ENCODE results near the gene PTPN21.

PTPN21 gene

GRCh38 chr14:88439088-88439487, 115.7 kb downstream of the PTPN21 start:
- Histone ChIP-seq H3K36me3 (ENCODE audit: insufficient read depth, low read depth, low read length) (no peaks in the 10 kb centered on the region), H3K4me1 (ENCODE audit: insufficient read depth, low read length) (no peaks in the 10 kb centered on the region), H3K9ac (ENCODE audit: low read depth, low read length) (no peak overlapping the region), H3K27ac (ENCODE audit: low read length) (no peak overlapping the region), H3K9me3 (ENCODE audit: insufficient read depth, low read depth, low read length) (no peaks in the 10 kb centered on the region), H3K27me3 (ENCODE audit: insufficient read depth, low read length) (no peaks in the 10 kb centered on the region), H3K4me3 (ENCODE audit: low read length) (no peak overlapping the region)

GRCh38 chr14:88437658-88438057, 117.1 kb downstream of the PTPN21 start:
- Histone ChIP-seq H3K9ac (ENCODE audit: low read depth, low read length) (no peak overlapping the region), H3K4me3 (ENCODE audit: low read length) (no peak overlapping the region), H3K4me1 (ENCODE audit: insufficient read depth, low read length) (no peaks in the 10 kb centered on the region), H3K36me3 (ENCODE audit: insufficient read depth, low read depth, low read length) (no peaks in the 10 kb centered on the region), H3K27me3 (ENCODE audit: insufficient read depth, low read length) (no peaks in the 10 kb centered on the region), H3K27ac (ENCODE audit: low read length) (no peak overlapping the region), H3K9me3 (ENCODE audit: insufficient read depth, low read depth, low read length) (no peaks in the 10 kb centered on the region)

GRCh38 chr14:88430976-88431375, 123.8 kb downstream of the PTPN21 start:
- H3K27ac ChIP-seq (ENCODE audit: low read length): no peak overlapping the region
- no peaks in the 10 kb centered on the region for H3K36me3 ChIP-seq (ENCODE audit: insufficient read depth, low read depth, low read length)
- H3K9ac ChIP-seq (ENCODE audit: low read depth, low read length): no peak overlapping the region
- no peaks in the 10 kb centered on the region for H3K27me3 ChIP-seq (ENCODE audit: insufficient read depth, low read length)
- no peaks in the 10 kb centered on the region; the same call in 1 of the 2 replicates for H3K4me1 ChIP-seq (ENCODE audit: insufficient read depth, low read length)
- no peaks in the 10 kb centered on the region for H3K9me3 ChIP-seq (ENCODE audit: insufficient read depth, low read depth, low read length)
- H3K4me3 ChIP-seq (ENCODE audit: low read length): no peak overlapping the region

- no peaks in the 10 kb centered on the region for H3K9me3 ChIP-seq (ENCODE audit: insufficient read depth, low read depth, low read length)
- H3K9ac ChIP-seq (ENCODE audit: low read depth, low read length): no peak overlapping the region
- H3K4me1 ChIP-seq (ENCODE audit: insufficient read depth, low read length): no peaks in the 10 kb centered on the region; the same call in 1 of the 2 replicates
- no peaks in the 10 kb centered on the region for H3K36me3 ChIP-seq (ENCODE audit: insufficient read depth, low read depth, low read length)
- H3K27me3 ChIP-seq (ENCODE audit: insufficient read depth, low read length): no peaks in the 10 kb centered on the region
- H3K4me3 ChIP-seq (ENCODE audit: low read length): no peak overlapping the region
- H3K27ac ChIP-seq (ENCODE audit: low read length): no peak overlapping the region
Measured at GRCh38 chr14:88426271-88426670, 128.5 kb downstream of the PTPN21 start.

GRCh38 chr14:88424573-88424972, 130.2 kb downstream of the PTPN21 start:
- no peaks in the 10 kb centered on the region for H3K9me3 ChIP-seq (ENCODE audit: insufficient read depth, low read depth, low read length)

GRCh38 chr14:88422919-88423650, 131.7 kb downstream of the PTPN21 start:
- Histone ChIP-seq H3K36me3 (ENCODE audit: insufficient read depth, low read depth, low read length) (no peaks in the 10 kb centered on the region), H3K9ac (ENCODE audit: low read depth, low read length) (no peak overlapping the region), H3K4me1 (ENCODE audit: insufficient read depth, low read length) (no peaks in the 10 kb centered on the region; the same call in 1 of the 2 replicates), H3K4me3 (ENCODE audit: low read length) (no peak overlapping the region), H3K9me3 (ENCODE audit: insufficient read depth, low read depth, low read length) (peaks cover 3% of the 10 kb centered on the region; the same call in 1 of the 2 replicates), H3K27ac (ENCODE audit: low read length) (no peak overlapping the region), H3K27me3 (ENCODE audit: insufficient read depth, low read length) (no peaks in the 10 kb centered on the region)

More at GRCh38 chr14:88424573-88424972, 130.2 kb downstream of the PTPN21 start:
- Histone ChIP-seq H3K4me3 (ENCODE audit: low read length) (no peak overlapping the region), H3K27me3 (ENCODE audit: insufficient read depth, low read length) (no peaks in the 10 kb centered on the region), H3K9ac (ENCODE audit: low read depth, low read length) (no peak overlapping the region), H3K36me3 (ENCODE audit: insufficient read depth, low read depth, low read length) (no peaks in the 10 kb centered on the region), H3K4me1 (ENCODE audit: insufficient read depth, low read length) (no peaks in the 10 kb centered on the region; the same call in 1 of the 2 replicates), H3K27ac (ENCODE audit: low read length) (no peak overlapping the region)

- no peaks in the 10 kb centered on the region for H3K27me3 ChIP-seq (ENCODE audit: insufficient read depth, low read length)
- H3K4me3 ChIP-seq (ENCODE audit: low read length): no peak overlapping the region
- no peak overlapping the region for H3K9ac ChIP-seq (ENCODE audit: low read depth, low read length)
- peaks cover 10% of the 10 kb centered on the region; the same call in 1 of the 2 replicates for H3K9me3 ChIP-seq (ENCODE audit: insufficient read depth, low read depth, low read length)
- no peaks in the 10 kb centered on the region for H3K36me3 ChIP-seq (ENCODE audit: insufficient read depth, low read depth, low read length)
- no peaks in the 10 kb centered on the region; the same call in 1 of the 2 replicates for H3K4me1 ChIP-seq (ENCODE audit: insufficient read depth, low read length)
- no peak overlapping the region for H3K27ac ChIP-seq (ENCODE audit: low read length)
Measured at GRCh38 chr14:88422047-88422446, 132.8 kb downstream of the PTPN21 start.

GRCh38 chr14:88421286-88421685, 133.5 kb downstream of the PTPN21 start:
- Histone ChIP-seq H3K36me3 (ENCODE audit: insufficient read depth, low read depth, low read length) (no peaks in the 10 kb centered on the region), H3K4me3 (ENCODE audit: low read length) (no peak overlapping the region), H3K9ac (ENCODE audit: low read depth, low read length) (no peak overlapping the region), H3K27ac (ENCODE audit: low read length) (no peak overlapping the region), H3K4me1 (ENCODE audit: insufficient read depth, low read length) (no peaks in the 10 kb centered on the region; the same call in 1 of the 2 replicates), H3K9me3 (ENCODE audit: insufficient read depth, low read depth, low read length) (peaks cover 10% of the 10 kb centered on the region), H3K27me3 (ENCODE audit: insufficient read depth, low read length) (no peaks in the 10 kb centered on the region)

GRCh38 chr14:88420187-88420586, 134.6 kb downstream of the PTPN21 start:
- Histone ChIP-seq H3K4me3 (ENCODE audit: low read length) (no peak overlapping the region), H3K9ac (ENCODE audit: low read depth, low read length) (no peak overlapping the region), H3K9me3 (ENCODE audit: insufficient read depth, low read depth, low read length) (peaks cover 10% of the 10 kb centered on the region), H3K36me3 (ENCODE audit: insufficient read depth, low read depth, low read length) (no peaks in the 10 kb centered on the region), H3K27ac (ENCODE audit: low read length) (no peak overlapping the region), H3K4me1 (ENCODE audit: insufficient read depth, low read length) (no peaks in the 10 kb centered on the region), H3K27me3 (ENCODE audit: insufficient read depth, low read length) (no peaks in the 10 kb centered on the region)

GRCh38 chr14:88417594-88417993, 137.2 kb downstream of the PTPN21 start:
- Histone ChIP-seq H3K27ac (ENCODE audit: low read length) (no peak overlapping the region), H3K27me3 (ENCODE audit: insufficient read depth, low read length) (no peaks in the 10 kb centered on the region), H3K4me1 (ENCODE audit: insufficient read depth, low read length) (no peaks in the 10 kb centered on the region), H3K9me3 (ENCODE audit: insufficient read depth, low read depth, low read length) (peaks cover 10% of the 10 kb centered on the region), H3K4me3 (ENCODE audit: low read length) (no peak overlapping the region), H3K9ac (ENCODE audit: low read depth, low read length) (no peak overlapping the region), H3K36me3 (ENCODE audit: insufficient read depth, low read depth, low read length) (no peaks in the 10 kb centered on the region)
